ENCODE data around the gene UPK3BL1.
"Not testable (repeated sequence)": the region's sequence is repeated elsewhere in the genome, so short reads cannot be mapped to it uniquely, and the experiment has no call there.

The UPK3BL1 gene, protein sequence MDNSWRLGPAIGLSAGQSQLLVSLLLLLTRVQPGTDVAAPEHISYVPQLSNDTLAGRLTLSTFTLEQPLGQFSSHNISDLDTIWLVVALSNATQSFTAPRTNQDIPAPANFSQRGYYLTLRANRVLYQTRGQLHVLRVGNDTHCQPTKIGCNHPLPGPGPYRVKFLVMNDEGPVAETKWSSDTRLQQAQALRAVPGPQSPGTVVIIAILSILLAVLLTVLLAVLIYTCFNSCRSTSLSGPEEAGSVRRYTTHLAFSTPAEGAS

GRCh38 chr7:102642691-102643090 is at the start of gene UPK3BL1:
Gene UPK3BL1 (minus strand): TSS chr7:102642791. CDS start chr7:102642741, 50 bp downstream.
- not testable (repeated sequence) for DNase-seq

DNA sequence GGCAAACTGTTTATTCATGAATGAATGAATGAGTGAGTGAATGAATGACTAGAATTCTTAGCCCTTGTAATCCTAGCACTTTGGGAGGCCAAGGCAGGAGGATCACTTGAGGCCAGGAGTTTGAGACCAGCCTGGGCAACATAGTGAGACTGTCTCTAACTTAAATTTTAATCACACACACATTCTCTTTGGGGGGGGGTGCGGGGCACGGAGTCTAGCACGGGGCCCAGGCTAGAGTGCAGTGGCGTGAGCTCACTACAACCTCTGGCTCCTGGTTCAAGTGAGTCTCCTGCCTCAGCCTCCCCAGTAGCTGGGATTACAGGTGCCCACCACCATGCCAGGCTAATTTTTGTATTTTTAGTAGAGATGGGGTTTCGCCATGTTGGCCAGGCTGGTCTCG is 48.0 kb upstream of the UPK3BL1 start:
- DNase-seq: not testable (repeated sequence)

- not testable (repeated sequence) for DNase-seq
Observed at GRCh38 chr7:102689436-102690282, 47.1 kb upstream of the UPK3BL1 start.

GRCh38 chr7:102688299-102689036 is 45.9 kb upstream of the UPK3BL1 start:
- DNase-seq: not testable (repeated sequence)

DNA sequence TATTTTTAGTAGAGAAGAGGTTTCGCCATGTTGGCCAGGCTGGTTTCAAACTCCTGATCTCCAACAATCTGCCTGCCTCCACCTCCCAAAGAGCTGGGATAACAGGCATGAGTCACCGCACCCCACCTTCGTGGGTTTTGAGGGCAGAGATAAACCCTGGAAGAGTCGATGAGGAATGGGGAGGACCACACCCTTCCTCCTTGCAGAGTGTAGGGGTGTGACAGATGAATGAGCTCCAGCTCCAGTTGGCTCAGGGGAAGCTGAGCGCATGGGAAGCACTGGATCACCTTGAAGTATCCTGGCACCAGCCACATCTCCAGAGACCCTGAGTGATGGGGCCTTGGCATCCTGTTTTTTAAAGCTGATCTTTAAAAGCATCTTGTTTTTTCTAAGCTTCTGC is 40.0 kb upstream of the UPK3BL1 start:
- not testable (repeated sequence) for DNase-seq

DNA sequence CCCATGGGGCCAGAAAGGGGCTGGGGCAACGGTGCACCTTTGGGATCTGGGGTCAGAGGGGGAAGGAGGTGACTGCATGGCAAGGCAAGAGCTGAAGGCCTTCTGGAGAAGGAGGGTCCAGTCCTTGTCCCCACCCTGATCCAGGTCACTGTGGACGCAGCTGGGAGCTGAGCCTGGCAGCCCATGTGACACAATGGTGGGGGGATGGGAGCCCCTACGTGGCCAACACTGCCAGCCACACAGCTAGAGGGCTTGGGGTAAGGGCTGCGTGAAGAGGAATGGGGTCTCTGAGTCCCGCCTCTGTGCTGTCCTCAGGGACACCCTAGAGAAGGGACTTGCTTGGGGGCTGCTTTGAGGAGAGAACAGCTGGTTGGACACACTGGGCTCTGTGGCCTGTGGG is 38.2 kb upstream of the UPK3BL1 start:
- not testable (repeated sequence) for DNase-seq

DNA sequence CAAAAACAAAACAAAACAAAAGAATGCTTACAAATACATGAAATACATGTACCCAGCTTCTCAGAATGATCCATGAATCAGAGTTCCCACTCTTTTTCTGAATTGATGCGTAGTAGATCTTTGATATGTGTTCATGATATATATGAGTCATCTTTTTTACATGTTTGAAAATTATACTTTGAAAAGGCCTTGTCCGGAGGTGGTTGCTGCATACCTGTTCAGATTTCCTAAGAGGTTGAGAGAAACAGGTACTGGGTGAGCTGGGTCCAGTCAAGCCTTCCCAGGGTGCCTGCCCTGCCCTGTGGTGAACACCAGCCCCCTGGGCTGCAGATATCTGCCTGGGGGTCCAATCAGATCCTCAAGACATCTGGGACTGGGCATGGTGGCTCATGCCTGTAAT is 33.0 kb upstream of the UPK3BL1 start:
- not testable (repeated sequence) for DNase-seq

DNA sequence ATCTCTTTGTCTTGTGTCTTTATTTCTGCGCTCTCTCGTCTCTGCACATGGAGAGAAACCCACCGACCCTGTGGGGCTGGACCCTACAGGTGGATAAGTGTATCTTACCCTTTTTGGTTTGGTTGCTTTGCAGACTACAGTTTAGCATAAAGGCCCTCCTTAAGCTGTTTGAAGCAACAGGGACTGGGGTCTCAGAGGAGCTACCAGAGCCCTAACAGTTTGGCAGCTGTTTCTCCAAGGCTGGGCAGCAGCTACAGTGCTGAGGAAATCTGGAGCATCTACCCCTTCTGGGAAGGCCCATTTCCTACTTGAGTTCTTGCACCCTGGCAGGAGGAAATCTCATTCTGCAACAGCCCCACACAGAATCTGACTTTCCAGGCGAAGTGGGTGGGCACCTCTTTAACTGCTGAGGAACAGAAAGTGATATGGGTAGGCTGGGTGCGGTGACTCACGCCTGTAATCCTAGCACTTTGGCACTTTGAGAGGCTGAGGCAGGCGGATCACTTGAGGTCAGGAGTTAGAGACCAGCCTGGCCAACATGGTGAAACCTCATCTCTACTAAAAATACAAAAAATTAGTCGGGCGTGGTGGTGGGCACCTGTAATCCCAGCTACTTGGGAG is 31.0 kb upstream of the UPK3BL1 start:
- DNase-seq: not testable (repeated sequence)

DNA sequence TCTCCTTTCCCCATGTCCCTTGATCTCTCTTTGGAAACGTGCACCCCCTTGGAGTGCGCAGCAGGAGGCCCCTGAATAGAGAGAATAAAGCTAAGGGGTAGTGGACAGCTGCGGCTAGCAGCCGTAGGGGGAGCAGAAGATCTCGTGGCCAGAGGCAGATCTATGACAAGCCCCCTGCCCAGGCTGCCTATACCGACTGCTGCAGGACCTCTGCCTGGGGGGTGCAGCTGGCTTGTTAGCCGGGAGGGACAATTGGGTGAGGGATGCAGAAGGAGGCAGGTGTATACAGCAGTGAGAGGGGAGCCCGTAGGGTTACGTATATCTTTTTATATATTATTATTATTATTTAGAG is 29.3 kb upstream of the UPK3BL1 start:
- not testable (repeated sequence) for DNase-seq

- not testable (repeated sequence) for DNase-seq
Observed at GRCh38 chr7:102671166-102671955, 28.8 kb upstream of the UPK3BL1 start, which contains the start of gene POLR2J2. Gene POLR2J2 (minus strand): TSS chr7:102671663. CDS start chr7:102671601, 62 bp downstream.

- not testable (repeated sequence) for DNase-seq
Observed at GRCh38 chr7:102667523-102667922, 24.9 kb upstream of the UPK3BL1 start.

- not testable (repeated sequence) for DNase-seq
Observed at GRCh38 chr7:102666850-102667249, 24.3 kb upstream of the UPK3BL1 start.

DNA sequence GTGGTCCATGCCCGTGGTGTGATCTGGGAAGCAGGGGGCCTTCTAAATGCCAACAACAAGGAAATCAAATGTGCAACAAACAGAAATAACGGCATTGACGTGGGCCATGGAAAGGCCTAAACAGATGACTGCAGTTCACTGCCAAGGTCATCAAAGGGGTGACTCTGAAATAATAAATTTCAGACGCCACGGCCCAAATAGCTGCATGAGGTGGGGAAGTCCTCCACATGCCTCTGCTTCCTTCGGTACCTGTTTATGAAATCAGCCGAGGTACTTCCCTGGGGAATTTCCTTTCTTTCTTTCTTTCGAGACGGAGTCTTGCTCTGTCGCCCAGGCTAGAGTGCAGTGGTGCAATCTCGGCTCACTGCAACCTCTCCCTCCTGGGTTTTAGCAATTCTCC is 22.2 kb upstream of the UPK3BL1 start:
- not testable (repeated sequence) for DNase-seq

GRCh38 chr7:102649924-102650323 is 7.3 kb upstream of the UPK3BL1 start, which contains the start of gene SPDYE2B:
Gene SPDYE2B (plus strand): TSS chr7:102650319. CDS start chr7:102652349, 2,030 bp downstream.
- DNase-seq: not testable (repeated sequence)

DNA sequence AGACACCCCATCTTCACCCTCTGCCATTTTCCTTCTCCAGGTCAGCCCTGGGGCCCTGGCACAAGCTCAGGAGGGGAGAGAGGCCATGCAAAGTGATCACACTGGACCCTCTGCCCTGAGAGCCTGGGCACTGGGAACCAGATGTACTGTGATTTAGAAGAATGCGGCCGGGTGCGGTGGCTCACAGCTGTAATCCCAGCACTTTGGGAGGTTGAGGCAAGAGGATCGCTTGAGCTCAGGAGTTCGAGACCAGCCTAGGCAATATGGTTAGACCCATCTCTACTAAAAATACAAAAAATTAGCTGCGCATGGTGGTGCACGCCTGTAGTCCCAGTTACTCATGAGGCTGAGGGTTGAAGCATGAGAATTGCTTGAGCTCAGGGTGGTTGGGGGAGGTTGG is 5.2 kb upstream of the UPK3BL1 start:
- not testable (repeated sequence) for DNase-seq

DNA sequence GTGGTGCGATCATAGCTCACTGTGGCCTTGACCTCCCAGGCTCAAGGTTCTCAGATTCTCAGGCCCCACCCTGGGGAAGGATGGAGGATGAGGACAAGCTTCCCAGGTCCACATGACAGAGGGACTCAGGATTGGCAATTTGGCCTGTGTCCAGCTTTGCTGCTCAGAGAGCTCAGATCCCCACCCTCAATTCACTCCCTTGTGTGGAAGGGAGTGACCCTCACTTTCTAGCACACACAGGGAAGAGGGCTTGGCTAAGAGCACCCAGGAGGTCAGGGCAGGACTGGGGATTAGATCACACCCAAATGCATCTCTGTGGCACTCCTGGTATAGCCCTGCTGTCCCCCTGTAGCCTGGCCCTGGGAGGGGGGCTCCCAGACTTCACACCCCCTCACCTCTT is 813 bp upstream of the UPK3BL1 start:
- not testable (repeated sequence) for DNase-seq

DNA sequence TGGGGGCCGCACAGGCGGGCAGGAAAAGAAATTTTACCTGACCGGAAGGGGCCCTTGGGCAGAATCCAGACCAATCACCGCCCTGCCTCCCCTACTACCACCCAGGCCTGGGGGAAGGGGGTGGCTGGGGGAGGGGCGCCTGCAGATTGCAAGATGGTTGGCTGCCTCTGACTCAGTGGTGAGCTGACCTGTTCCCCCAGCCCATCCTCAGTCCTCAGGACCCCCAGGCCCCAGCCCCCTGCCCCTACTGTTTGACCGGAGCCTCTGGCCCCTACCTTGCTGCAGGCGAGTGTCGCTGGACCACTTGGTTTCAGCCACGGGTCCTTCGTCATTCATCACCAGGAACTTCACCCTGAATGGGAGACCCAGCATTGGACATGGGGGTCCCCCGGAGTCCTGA is 3.7 kb downstream of the UPK3BL1 start:
- DNase-seq: not testable (repeated sequence)

DNA sequence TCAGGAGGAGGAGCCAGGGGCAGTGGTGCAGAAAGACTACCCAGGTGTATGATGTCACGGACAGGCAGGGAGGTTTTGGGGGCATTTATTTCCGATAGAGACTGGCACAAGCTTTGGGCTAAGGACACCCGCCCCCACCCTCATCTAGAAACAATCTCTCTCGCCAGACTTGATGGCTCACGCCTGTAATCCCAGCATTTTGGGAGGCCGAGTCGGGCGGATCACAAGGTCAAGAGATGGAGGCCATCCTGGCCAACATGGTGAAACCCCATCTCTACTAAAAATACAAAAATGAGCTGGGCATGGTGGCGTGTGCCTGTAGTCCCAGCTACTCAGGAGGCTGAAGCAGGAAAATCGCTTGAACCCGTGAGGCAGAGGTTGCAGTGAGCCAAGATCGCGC is 5.6 kb downstream of the UPK3BL1 start:
- DNase-seq: not testable (repeated sequence)

DNA sequence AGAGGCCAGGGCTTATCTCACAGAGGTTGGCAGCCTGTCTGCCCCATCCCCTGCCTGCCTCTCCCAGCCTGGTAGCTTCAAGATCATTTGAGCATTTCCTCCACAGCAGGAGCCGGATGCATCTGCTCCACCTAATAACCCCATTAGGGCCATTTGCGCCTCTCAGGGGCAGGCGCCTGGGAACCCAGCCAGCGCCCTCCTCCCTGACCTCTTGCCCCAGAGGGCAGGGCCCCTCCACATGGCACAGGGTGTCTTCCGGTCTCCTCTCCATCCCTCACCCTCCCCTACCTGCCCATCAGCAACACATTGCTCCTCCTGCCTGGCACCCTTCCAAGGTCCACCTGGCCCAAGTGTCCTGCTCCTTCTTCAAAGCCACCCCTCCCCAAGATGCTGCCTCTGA is 7.2 kb downstream of the UPK3BL1 start:
- DNase-seq: not testable (repeated sequence)

DNA sequence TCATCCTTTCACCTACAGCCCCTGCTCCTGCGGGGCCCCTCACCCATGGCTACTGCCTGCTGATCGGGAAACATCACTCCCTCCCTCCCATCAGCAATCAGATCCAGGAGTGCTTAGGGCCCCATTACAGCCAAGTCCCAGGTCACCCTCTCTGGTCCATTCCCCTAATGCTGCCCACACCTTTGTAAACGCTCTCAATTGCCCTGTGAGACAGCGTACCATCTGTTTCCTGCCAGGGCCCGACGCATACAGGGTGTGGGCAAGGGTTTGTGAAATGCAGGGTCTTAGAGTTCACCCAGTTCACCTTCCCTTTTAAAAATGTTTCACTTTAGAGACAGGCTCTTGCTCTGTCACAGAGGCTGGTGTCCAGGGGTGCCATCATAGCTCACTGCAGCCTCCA is 8.3 kb downstream of the UPK3BL1 start:
- not testable (repeated sequence) for DNase-seq

GRCh38 chr7:102630622-102631021 is 12.0 kb downstream of the UPK3BL1 start:
- DNase-seq: not testable (repeated sequence)
